ENCODE data around the gene ASB1. TPM values are rescaled to one million over a fixed set of nuclear protein-coding genes. Genes with fewer than 3 reads are reported as not detected.

ASB1 gene
- total RNA-seq, 1 experiment from 2014 or later, result 46.0 TPM

DNA sequence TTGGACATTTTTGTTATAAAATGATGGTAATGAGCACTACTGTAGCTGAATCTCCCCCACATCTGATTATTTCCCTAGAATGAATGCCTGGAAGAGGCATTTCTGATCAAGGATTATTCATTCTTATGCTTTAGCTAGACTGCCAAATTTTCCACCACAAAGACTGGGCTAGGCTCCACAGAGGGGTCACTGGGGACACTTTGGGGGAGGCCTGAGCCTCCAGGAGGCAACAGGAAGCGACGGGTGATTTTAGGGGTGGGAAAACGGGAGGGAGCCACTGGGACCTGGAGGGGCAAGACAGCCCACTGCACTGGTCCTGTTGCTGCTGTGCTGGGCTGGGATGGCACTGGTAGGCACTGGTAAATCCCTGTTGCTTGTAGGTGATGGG lies 2.4 kb upstream of the ASB1 start:
- Histone ChIP-seq H4K5ac (ENCODE audit: insufficient read length, low read depth, low read length) (no peak overlapping the region), H4K8ac (replicated peaks; ENCODE audit: insufficient read length, low read depth, low read length) (no peak overlapping the region), H3K23ac (ENCODE audit: insufficient read length, low read depth, low read length) (no peak overlapping the region), H3K56ac (ENCODE audit: insufficient read length, low read depth, low read length) (no peak overlapping the region), H3K4ac (ENCODE audit: low read depth, low read length) (no peak overlapping the region), H2BK120ac (ENCODE audit: low read depth, low read length, poor library complexity, severe bottlenecking) (no peak overlapping the region), H2AFZ (ENCODE audit: low read length) (no peak overlapping the region), H3K4me2 (ENCODE audit: insufficient read depth, insufficient read length, low read length) (no peak overlapping the region), H3K23me2 (ENCODE audit: insufficient read length, low read depth, low read length, poor library complexity, severe bottlenecking) (peaks cover 7% of the 10 kb centered on the region), H2BK15ac (ENCODE audit: low read depth, low read length) (no peak overlapping the region), H3K9me3 (ENCODE audit: control insufficient read depth, low read depth, low read length) (no peaks in the 10 kb centered on the region), H2AK5ac (ENCODE audit: insufficient read length, low read length) (no peak overlapping the region), H4K20me1 (ENCODE audit: control insufficient read depth, insufficient read depth, insufficient read length) (no peaks in the 10 kb centered on the region), H3K79me2 (ENCODE audit: insufficient read depth, low read length) (peaks cover 21% of the 10 kb centered on the region; the same call in 1 of the 2 replicates), H3K27me3 (ENCODE audit: insufficient read depth, low read length) (no peaks in the 10 kb centered on the region), H4K91ac (ENCODE audit: insufficient read length, low read depth, low read length) (no peak overlapping the region), H3K18ac (ENCODE audit: insufficient read length, low read depth, low read length) (no peak overlapping the region), H3T11ph (ENCODE audit: low read length) (no peak overlapping the region), H3K4me1 (ENCODE audit: insufficient read depth, low read length) (no peaks in the 10 kb centered on the region; the same call in 1 of the 2 replicates), H2BK12ac (ENCODE audit: insufficient read length, low read depth, low read length) (no peak overlapping the region), H2BK5ac (ENCODE audit: insufficient read length, low read length) (no peak overlapping the region), H3K79me1 (ENCODE audit: insufficient read depth, low read depth, low read length, poor library complexity, severe bottlenecking) (peaks cover 2% of the 10 kb centered on the region), H2BK20ac (ENCODE audit: low read depth, low read length, poor library complexity, severe bottlenecking) (no peak overlapping the region), H3K9ac (ENCODE audit: extremely low read depth, insufficient read length, low read length) (no peak overlapping the region), H3K27ac (ENCODE audit: insufficient read length, low read depth, low read length) (no peak overlapping the region), H3K14ac (ENCODE audit: insufficient read depth, low read length) (no peak overlapping the region)
- WGBS (ENCODE audit: extremely low coverage, insufficient read length, low lambda C conversion rate), result no CpG with 5 or more reads among the region's 3 CpGs
- peaks cover 0 to 8% (median 3%) of the 10 kb centered on the region in 3 experiments; a peak in 4 of 7 replicates for H3K36me3 Mint-ChIP-seq (ENCODE audit: insufficient read depth in 1 of 3, low read depth in 3 of 3)
- H3K4me3 Mint-ChIP-seq, result peak overlapping the region in 1 of 2 experiments; percentile 27; a peak in 1 of 5 replicates
- H3K9me3 Mint-ChIP-seq, result no peaks in the 10 kb centered on the region
- H3K4me1 Mint-ChIP-seq, result peaks cover 42 to 45% of the 10 kb centered on the region in 2 experiments
- TF ChIP-seq, protein P1, sequence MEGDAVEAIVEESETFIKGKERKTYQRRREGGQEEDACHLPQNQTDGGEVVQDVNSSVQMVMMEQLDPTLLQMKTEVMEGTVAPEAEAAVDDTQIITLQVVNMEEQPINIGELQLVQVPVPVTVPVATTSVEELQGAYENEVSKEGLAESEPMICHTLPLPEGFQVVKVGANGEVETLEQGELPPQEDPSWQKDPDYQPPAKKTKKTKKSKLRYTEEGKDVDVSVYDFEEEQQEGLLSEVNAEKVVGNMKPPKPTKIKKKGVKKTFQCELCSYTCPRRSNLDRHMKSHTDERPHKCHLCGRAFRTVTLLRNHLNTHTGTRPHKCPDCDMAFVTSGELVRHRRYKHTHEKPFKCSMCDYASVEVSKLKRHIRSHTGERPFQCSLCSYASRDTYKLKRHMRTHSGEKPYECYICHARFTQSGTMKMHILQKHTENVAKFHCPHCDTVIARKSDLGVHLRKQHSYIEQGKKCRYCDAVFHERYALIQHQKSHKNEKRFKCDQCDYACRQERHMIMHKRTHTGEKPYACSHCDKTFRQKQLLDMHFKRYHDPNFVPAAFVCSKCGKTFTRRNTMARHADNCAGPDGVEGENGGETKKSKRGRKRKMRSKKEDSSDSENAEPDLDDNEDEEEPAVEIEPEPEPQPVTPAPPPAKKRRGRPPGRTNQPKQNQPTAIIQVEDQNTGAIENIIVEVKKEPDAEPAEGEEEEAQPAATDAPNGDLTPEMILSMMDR (conservative IDR thresholded peaks at IDR 0.05), result no peak
- no peak overlapping the region for H3K27ac Mint-ChIP-seq
- H3K27me3 Mint-ChIP-seq (ENCODE audit: low read depth), result no peaks in the 10 kb centered on the region; the same call in 1 of the 2 replicates
- no peak for DNase-seq
